SK-N-SH treated with all-trans-retinoic acid at 6 μM for 48 hours (cell line): Measurements from ENCODE around the gene MARCHF10.

Experiments
- ATAC-seq: fragments of 200-7000 bp; cut with Tn5 transposase; 3 replicates; pipeline ENCODE4 v1.9.1; 2020; ENCODE audit warnings: mild to moderate bottlenecking, moderate library complexity
- ARNTL ChIP-seq: fragments of 450-650 bp; formaldehyde crosslinking; IDR thresholded peaks from 2 replicates; pipeline ENCODE4 v1.5.0; 2020; ENCODE audit warnings: low read depth, mild to moderate bottlenecking, moderate library complexity, borderline replicate concordance
- BACH2 ChIP-seq: fragments of 250-450 bp; sonication (Bioruptor Pico); IDR thresholded peaks from 2 replicates; pipeline ENCODE4 v1.9.0; 2021; ENCODE audit warnings: mild to moderate bottlenecking, borderline replicate concordance
- CREB5 ChIP-seq: fragments of 250-450 bp; sonication (Bioruptor Pico); IDR thresholded peaks from 2 replicates; pipeline ENCODE4 v1.5.1; 2020; ENCODE audit warnings: low read depth, mild to moderate bottlenecking, moderate library complexity
- CSDC2 ChIP-seq: fragments of 250-450 bp; sonication (Bioruptor Pico); IDR thresholded peaks from 2 replicates; pipeline ENCODE4 v1.5.0; 2020; ENCODE audit warnings: mild to moderate bottlenecking, moderate library complexity
- ESRRG ChIP-seq: fragments of 250-450 bp; sonication (Bioruptor Pico); IDR thresholded peaks from 2 replicates; pipeline ENCODE4 v1.6.1; 2021; ENCODE audit warnings: mild to moderate bottlenecking
- GLIS3 ChIP-seq: fragments of 250-450 bp; sonication (Bioruptor Pico); IDR thresholded peaks from 2 replicates; pipeline ENCODE4 v1.5.0; 2020; ENCODE audit warnings: mild to moderate bottlenecking, moderate library complexity
- ISL1 ChIP-seq: fragments of 250-450 bp; sonication (Bioruptor Pico); IDR thresholded peaks from 2 replicates; pipeline ENCODE4 v2.1.2; 2022; ENCODE audit warnings: mild to moderate bottlenecking, moderate library complexity
- OSR1 ChIP-seq: fragments of 250-450 bp; sonication (Bioruptor Pico); IDR thresholded peaks from 2 replicates; pipeline ENCODE4 v1.8.0; 2022; ENCODE audit warnings: moderate library complexity, mild to moderate bottlenecking, inconsistent platforms
- PPARA ChIP-seq: fragments of 250-450 bp; sonication (Bioruptor Pico); IDR thresholded peaks from 2 replicates; pipeline ENCODE4 v1.5.0; 2020; ENCODE audit warnings: mild to moderate bottlenecking, borderline replicate concordance
- RARB ChIP-seq: fragments of 250-450 bp; sonication (Bioruptor Pico); IDR thresholded peaks from 2 replicates; pipeline ENCODE4 v1.8.0; 2021; ENCODE audit warnings: mild to moderate bottlenecking, moderate library complexity
- SNAI2 ChIP-seq: fragments of 250-450 bp; sonication (Bioruptor Pico); IDR thresholded peaks from 2 replicates; pipeline ENCODE4 v1.5.0; 2020; ENCODE audit warnings: mild to moderate bottlenecking, moderate library complexity
- TCF4 ChIP-seq: fragments of 250-450 bp; sonication (Bioruptor Pico); IDR thresholded peaks from 2 replicates; pipeline ENCODE4 v1.8.0; 2021; ENCODE audit warnings: mild to moderate bottlenecking, moderate library complexity, borderline replicate concordance
- ZC3H10 ChIP-seq: fragments of 250-450 bp; sonication (Bioruptor Pico); IDR thresholded peaks from 2 replicates; pipeline ENCODE4 v1.5.1; 2021; ENCODE audit warnings: mild to moderate bottlenecking, moderate library complexity
- ZFP3 ChIP-seq: fragments of 250-450 bp; sonication (Bioruptor Pico); IDR thresholded peaks from 2 replicates; pipeline ENCODE4 v1.5.0; 2020; ENCODE audit warnings: mild to moderate bottlenecking, moderate library complexity
- ZFP30 ChIP-seq: fragments of 450-650 bp; formaldehyde crosslinking; IDR thresholded peaks from 2 replicates; pipeline ENCODE4 v1.5.0; 2022; ENCODE audit warnings: mild to moderate bottlenecking, moderate library complexity
- ZNF565 ChIP-seq: fragments of 450-650 bp; formaldehyde crosslinking; conservative IDR thresholded peaks from 2 replicates; pipeline ENCODE4 v1.5.0; 2020; ENCODE audit warnings: low read depth, mild to moderate bottlenecking, moderate library complexity
- ZNF70 ChIP-seq: fragments of 450-650 bp; formaldehyde crosslinking; IDR thresholded peaks from 2 replicates; pipeline ENCODE4 v1.5.0; 2020; ENCODE audit warnings: mild to moderate bottlenecking, moderate library complexity
- ZNF8 ChIP-seq: fragments of 450-650 bp; formaldehyde crosslinking; IDR thresholded peaks from 2 replicates; pipeline ENCODE4 v1.5.0; 2020; ENCODE audit warnings: mild to moderate bottlenecking, moderate library complexity
- TF ChIP-seq, protein P1 (sequence below): fragments of 250-450 bp; sonication (Bioruptor Pico); IDR thresholded peaks from 2 replicates; pipeline ENCODE4 v1.5.0; 2020; ENCODE audit warnings: mild to moderate bottlenecking, moderate library complexity
- TF ChIP-seq, protein P2 (sequence below): fragments of 250-450 bp; sonication (Bioruptor Pico); IDR thresholded peaks from 2 replicates; pipeline ENCODE4 v1.5.1; 2021; ENCODE audit warnings: mild to moderate bottlenecking, moderate library complexity

MARCHF10 gene

DNA sequence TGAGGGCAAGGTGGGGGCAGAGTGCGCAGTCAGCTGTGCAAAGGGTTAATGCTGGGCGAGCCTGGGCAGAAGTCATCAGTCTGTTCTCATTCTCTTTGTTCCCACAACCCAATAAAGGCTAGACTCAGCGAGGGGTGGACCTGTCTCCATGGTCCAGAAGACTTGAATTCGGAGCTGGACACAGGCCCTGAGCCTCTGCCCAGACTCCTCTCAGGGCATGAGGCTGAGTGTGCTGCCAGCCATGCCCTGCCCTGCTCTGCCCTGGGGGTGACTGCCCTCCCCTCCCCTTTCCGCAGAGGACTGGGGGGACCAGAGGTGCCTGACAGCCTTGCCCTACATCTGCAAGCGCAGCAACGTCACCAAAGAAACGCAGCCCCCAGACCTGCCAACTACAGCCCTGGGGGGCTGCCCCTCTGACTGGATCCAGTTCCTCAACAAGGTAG lies 126.2 kb downstream of the MARCHF10 start:
- no peak for TF ChIP-seq BACH2
- no peak for TF ChIP-seq OSR1
- TF ChIP-seq RARB (CRISPR knock-in tag), result no peak
- TF ChIP-seq ZNF70 (CRISPR knock-in tag), result no peak
- TF ChIP-seq ARNTL, result no peak
- TF ChIP-seq ESRRG, result no peak
- TF ChIP-seq CSDC2, result no peak
- no peak for TF ChIP-seq ZFP30
- TF ChIP-seq ZNF8 (CRISPR knock-in tag), result no peak
- no peak for TF ChIP-seq ZC3H10
- no peak for TF ChIP-seq ZNF565 (CRISPR knock-in tag)
- TF ChIP-seq ISL1 (CRISPR knock-in tag), result no peak
- ATAC-seq, result no peak; the same call in 2 of the 3 replicates

DNA sequence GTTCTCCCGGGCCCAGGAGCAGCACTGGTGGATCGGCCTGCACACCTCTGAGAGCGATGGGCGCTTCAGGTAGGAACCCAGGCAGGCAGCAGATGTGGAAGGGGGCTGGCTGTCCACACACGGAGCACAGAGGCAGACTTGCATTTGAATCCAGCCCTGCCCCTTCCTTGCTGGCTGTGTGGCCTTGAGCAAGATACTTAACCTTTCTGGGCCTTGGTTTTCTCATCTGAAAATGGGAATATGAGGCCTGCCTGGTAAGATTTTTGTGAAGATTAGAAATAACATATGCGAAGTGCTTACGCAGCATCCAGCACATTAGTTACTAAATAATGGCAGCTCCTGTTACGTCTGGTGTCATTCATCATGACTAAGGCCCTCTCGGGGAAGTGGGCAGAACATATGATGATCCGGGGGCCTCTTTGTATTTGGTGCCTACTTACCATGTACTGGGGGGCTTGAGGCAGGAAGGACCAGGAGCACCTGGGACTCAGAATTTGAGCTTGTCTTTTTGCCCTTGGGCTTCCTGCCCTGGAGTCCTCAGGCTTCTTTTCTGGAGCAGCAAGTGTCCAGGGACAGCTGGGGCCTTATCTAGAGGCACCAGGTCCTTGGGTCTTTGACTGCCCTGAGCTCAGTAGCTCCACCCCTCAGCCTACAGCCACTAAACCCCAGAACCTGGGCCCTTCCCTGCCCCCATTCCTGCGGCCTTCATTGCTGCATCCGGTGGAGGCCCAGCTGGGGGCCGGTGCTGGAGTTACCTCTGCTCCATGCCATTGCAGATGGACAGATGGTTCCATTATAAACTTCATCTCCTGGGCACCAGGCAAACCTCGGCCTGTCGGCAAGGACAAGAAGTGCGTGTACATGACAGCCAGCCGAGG lies 126.8 kb downstream of the MARCHF10 start:
- no peak for TF ChIP-seq ZC3H10
- TF ChIP-seq ISL1 (CRISPR knock-in tag), result no peak
- TF ChIP-seq, protein P1, sequence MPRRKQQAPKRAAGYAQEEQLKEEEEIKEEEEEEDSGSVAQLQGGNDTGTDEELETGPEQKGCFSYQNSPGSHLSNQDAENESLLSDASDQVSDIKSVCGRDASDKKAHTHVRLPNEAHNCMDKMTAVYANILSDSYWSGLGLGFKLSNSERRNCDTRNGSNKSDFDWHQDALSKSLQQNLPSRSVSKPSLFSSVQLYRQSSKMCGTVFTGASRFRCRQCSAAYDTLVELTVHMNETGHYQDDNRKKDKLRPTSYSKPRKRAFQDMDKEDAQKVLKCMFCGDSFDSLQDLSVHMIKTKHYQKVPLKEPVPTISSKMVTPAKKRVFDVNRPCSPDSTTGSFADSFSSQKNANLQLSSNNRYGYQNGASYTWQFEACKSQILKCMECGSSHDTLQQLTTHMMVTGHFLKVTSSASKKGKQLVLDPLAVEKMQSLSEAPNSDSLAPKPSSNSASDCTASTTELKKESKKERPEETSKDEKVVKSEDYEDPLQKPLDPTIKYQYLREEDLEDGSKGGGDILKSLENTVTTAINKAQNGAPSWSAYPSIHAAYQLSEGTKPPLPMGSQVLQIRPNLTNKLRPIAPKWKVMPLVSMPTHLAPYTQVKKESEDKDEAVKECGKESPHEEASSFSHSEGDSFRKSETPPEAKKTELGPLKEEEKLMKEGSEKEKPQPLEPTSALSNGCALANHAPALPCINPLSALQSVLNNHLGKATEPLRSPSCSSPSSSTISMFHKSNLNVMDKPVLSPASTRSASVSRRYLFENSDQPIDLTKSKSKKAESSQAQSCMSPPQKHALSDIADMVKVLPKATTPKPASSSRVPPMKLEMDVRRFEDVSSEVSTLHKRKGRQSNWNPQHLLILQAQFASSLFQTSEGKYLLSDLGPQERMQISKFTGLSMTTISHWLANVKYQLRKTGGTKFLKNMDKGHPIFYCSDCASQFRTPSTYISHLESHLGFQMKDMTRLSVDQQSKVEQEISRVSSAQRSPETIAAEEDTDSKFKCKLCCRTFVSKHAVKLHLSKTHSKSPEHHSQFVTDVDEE (CRISPR knock-in tag), result no peak
- no peak for TF ChIP-seq ZFP3 (CRISPR knock-in tag)
- TF ChIP-seq ZNF70 (CRISPR knock-in tag), result no peak
- no peak for ATAC-seq

GRCh38 chr17:62680541-62681052 lies 127.5 kb downstream of the MARCHF10 start:
- no peak for ATAC-seq
- TF ChIP-seq ZFP3 (CRISPR knock-in tag), result no peak
- no peak for TF ChIP-seq ARNTL
- TF ChIP-seq OSR1, result no peak
- TF ChIP-seq ZNF70 (CRISPR knock-in tag), result no peak
- no peak for TF ChIP-seq PPARA (CRISPR knock-in tag)
- no peak for TF ChIP-seq ZNF565 (CRISPR knock-in tag)
- no peak for TF ChIP-seq ZNF8 (CRISPR knock-in tag)
- TF ChIP-seq TCF4 (CRISPR knock-in tag), result no peak
- TF ChIP-seq ESRRG, result no peak
- TF ChIP-seq ZC3H10, result no peak
- no peak for TF ChIP-seq CREB5
- no peak for TF ChIP-seq GLIS3
- no peak for TF ChIP-seq BACH2
- no peak for TF ChIP-seq SNAI2
- TF ChIP-seq, protein P1 (CRISPR knock-in tag), result no peak
- TF ChIP-seq RARB (CRISPR knock-in tag), result no peak
- TF ChIP-seq, protein P2, sequence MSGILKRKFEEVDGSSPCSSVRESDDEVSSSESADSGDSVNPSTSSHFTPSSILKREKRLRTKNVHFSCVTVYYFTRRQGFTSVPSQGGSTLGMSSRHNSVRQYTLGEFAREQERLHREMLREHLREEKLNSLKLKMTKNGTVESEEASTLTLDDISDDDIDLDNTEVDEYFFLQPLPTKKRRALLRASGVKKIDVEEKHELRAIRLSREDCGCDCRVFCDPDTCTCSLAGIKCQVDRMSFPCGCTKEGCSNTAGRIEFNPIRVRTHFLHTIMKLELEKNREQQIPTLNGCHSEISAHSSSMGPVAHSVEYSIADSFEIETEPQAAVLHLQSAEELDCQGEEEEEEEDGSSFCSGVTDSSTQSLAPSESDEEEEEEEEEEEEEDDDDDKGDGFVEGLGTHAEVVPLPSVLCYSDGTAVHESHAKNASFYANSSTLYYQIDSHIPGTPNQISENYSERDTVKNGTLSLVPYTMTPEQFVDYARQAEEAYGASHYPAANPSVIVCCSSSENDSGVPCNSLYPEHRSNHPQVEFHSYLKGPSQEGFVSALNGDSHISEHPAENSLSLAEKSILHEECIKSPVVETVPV (CRISPR knock-in tag), result no peak
